Activated T-helper 2 cell treated with anti-CD3 and anti-CD28 coated beads, Interferon-gamma antibody, Interleukin-2, Interleukin-4, amounts not matched to agents 10 μg/mL and 5 μg/mL and 100 μg/mL, durations not matched to agents 14 hours and 24 hours and 36 hours (primary cell): ENCODE data around the gene DISP3. TPM values are rescaled to one million over a fixed set of nuclear protein-coding genes. Genes with fewer than 3 reads are reported as not detected.
A peak's percentile ranks its signal among the peaks of the same experiment; 100 is the strongest.

Experiments used
- DNase-seq: peaks from one replicate; pipeline ENCODE4 v3.0.0; 2021; ENCODE audit warnings: low spot score
- H3K27ac Mint-ChIP-seq: one replicate; pipeline ENCODE4 v1.8.0; 2021; ENCODE audit warnings: mixed read lengths
- H3K27me3 Mint-ChIP-seq: one replicate; pipeline ENCODE4 v1.8.0; 2021; ENCODE audit warnings: low read depth, mixed read lengths
- H3K36me3 Mint-ChIP-seq: one replicate; pipeline ENCODE4 v1.8.0; 2021; ENCODE audit warnings: low read depth, mixed read lengths
- H3K4me1 Mint-ChIP-seq: one replicate; pipeline ENCODE4 v1.8.0; 2021; ENCODE audit warnings: low read depth, mixed read lengths
- H3K4me3 Mint-ChIP-seq: one replicate; pipeline ENCODE4 v1.8.0; 2021; ENCODE audit warnings: low read depth, mild to moderate bottlenecking, moderate library complexity, mixed read lengths
- H3K9me3 Mint-ChIP-seq: one replicate; pipeline ENCODE4 v1.8.0; 2021; ENCODE audit warnings: mixed read lengths
- intact Hi-C: fragments of 100-400 bp; cut with micrococcal nuclease; formaldehyde crosslinking; loops from one replicate; pipeline ENCODE4 v1.15.1; 2023
- total RNA-seq: library from RNA; stranded (reverse); gene quantifications from 2 replicates; pipeline ENCODE4 v1.2.3, GENCODE V29; 2022

DISP3 gene
- total RNA-seq, 1 donor from 2014 or later: 0.23 TPM

GRCh38 chr1:11546456-11546855 is 67.5 kb downstream of the DISP3 start:
- intact Hi-C loops: no loop called here
- Mint-ChIP-seq H3K4me1 (no peaks in the 10 kb centered on the region), H3K4me3 (no peak overlapping the region), H3K27me3 (no peaks in the 10 kb centered on the region), H3K36me3 (no peaks in the 10 kb centered on the region), H3K27ac (no peak overlapping the region), H3K9me3 (no peaks in the 10 kb centered on the region)
- no peak for DNase-seq

GRCh38 chr1:11550664-11551283 is 71.8 kb downstream of the DISP3 start:
- DNase-seq: peak; percentile 47
- Mint-ChIP-seq H3K36me3 (no peaks in the 10 kb centered on the region), H3K27ac (no peak overlapping the region), H3K9me3 (no peaks in the 10 kb centered on the region), H3K4me1 (no peaks in the 10 kb centered on the region), H3K27me3 (no peaks in the 10 kb centered on the region), H3K4me3 (no peak overlapping the region)
- intact Hi-C loops: no loop called here

GRCh38 chr1:11558276-11558675 is 79.3 kb downstream of the DISP3 start:
- H3K4me1 Mint-ChIP-seq: no peaks in the 10 kb centered on the region
- intact Hi-C loops: no loop called here
- H3K36me3 Mint-ChIP-seq: no peaks in the 10 kb centered on the region
- no peak overlapping the region for H3K4me3 Mint-ChIP-seq
- no peak overlapping the region for H3K27ac Mint-ChIP-seq
- H3K9me3 Mint-ChIP-seq: no peaks in the 10 kb centered on the region
- no peak for DNase-seq
- peaks cover 14% of the 10 kb centered on the region for H3K27me3 Mint-ChIP-seq

GRCh38 chr1:11558871-11559590 is 80.1 kb downstream of the DISP3 start:
- intact Hi-C loops: no loop called here
- Mint-ChIP-seq H3K9me3 (no peaks in the 10 kb centered on the region), H3K36me3 (no peaks in the 10 kb centered on the region), H3K27me3 (peaks cover 14% of the 10 kb centered on the region), H3K27ac (no peak overlapping the region), H3K4me1 (no peaks in the 10 kb centered on the region), H3K4me3 (no peak overlapping the region)
- DNase-seq: no peak

- no peak overlapping the region for H3K4me3 Mint-ChIP-seq
- peaks cover 14% of the 10 kb centered on the region for H3K27me3 Mint-ChIP-seq
- H3K9me3 Mint-ChIP-seq: no peaks in the 10 kb centered on the region
Measured at GRCh38 chr1:11559591-11559970, 80.6 kb downstream of the DISP3 start.

GRCh38 chr1:11560061-11560460 is 81.1 kb downstream of the DISP3 start:
- H3K9me3 Mint-ChIP-seq: no peaks in the 10 kb centered on the region
- no peaks in the 10 kb centered on the region for H3K36me3 Mint-ChIP-seq
- DNase-seq: no peak
- H3K27me3 Mint-ChIP-seq: peaks cover 14% of the 10 kb centered on the region
- no peak overlapping the region for H3K4me3 Mint-ChIP-seq
- H3K27ac Mint-ChIP-seq: no peak overlapping the region
- H3K4me1 Mint-ChIP-seq: no peaks in the 10 kb centered on the region
- intact Hi-C loops: no loop called here

More at GRCh38 chr1:11559591-11559970, 80.6 kb downstream of the DISP3 start:
- Mint-ChIP-seq H3K4me1 (no peaks in the 10 kb centered on the region), H3K27ac (no peak overlapping the region), H3K36me3 (no peaks in the 10 kb centered on the region)
- intact Hi-C loops: no loop called here
- DNase-seq: no peak

GRCh38 chr1:11561740-11562139 is 82.8 kb downstream of the DISP3 start:
- H3K27me3 Mint-ChIP-seq: peaks cover 11% of the 10 kb centered on the region
- no peak for DNase-seq
- H3K27ac Mint-ChIP-seq: no peak overlapping the region
- H3K36me3 Mint-ChIP-seq: no peaks in the 10 kb centered on the region
- H3K4me1 Mint-ChIP-seq: no peaks in the 10 kb centered on the region
- intact Hi-C loops: no loop called here
- no peaks in the 10 kb centered on the region for H3K9me3 Mint-ChIP-seq
- no peak overlapping the region for H3K4me3 Mint-ChIP-seq

GRCh38 chr1:11562664-11563063 is 83.7 kb downstream of the DISP3 start:
- no peaks in the 10 kb centered on the region for H3K4me1 Mint-ChIP-seq
- intact Hi-C loops: no loop called here
- peaks cover 10% of the 10 kb centered on the region for H3K27me3 Mint-ChIP-seq
- no peak overlapping the region for H3K27ac Mint-ChIP-seq
- DNase-seq: no peak
- no peak overlapping the region for H3K4me3 Mint-ChIP-seq
- H3K36me3 Mint-ChIP-seq: no peaks in the 10 kb centered on the region
- H3K9me3 Mint-ChIP-seq: no peaks in the 10 kb centered on the region

- H3K36me3 Mint-ChIP-seq: no peaks in the 10 kb centered on the region
- no peaks in the 10 kb centered on the region for H3K4me1 Mint-ChIP-seq
- intact Hi-C loops: no loop called here
- peaks cover 4% of the 10 kb centered on the region for H3K27me3 Mint-ChIP-seq
- no peak for DNase-seq
- no peak overlapping the region for H3K27ac Mint-ChIP-seq
- H3K4me3 Mint-ChIP-seq: no peak overlapping the region
- no peaks in the 10 kb centered on the region for H3K9me3 Mint-ChIP-seq
Measured at GRCh38 chr1:11563560-11564069, 84.7 kb downstream of the DISP3 start.

- no peaks in the 10 kb centered on the region for H3K9me3 Mint-ChIP-seq
Measured at GRCh38 chr1:11564237-11564636, 85.3 kb downstream of the DISP3 start.

GRCh38 chr1:11566042-11566850 is 87.3 kb downstream of the DISP3 start:
- intact Hi-C loops: no loop called here
- Mint-ChIP-seq H3K36me3 (no peaks in the 10 kb centered on the region), H3K4me1 (no peaks in the 10 kb centered on the region), H3K4me3 (no peak overlapping the region), H3K27me3 (no peaks in the 10 kb centered on the region), H3K27ac (no peak overlapping the region), H3K9me3 (no peaks in the 10 kb centered on the region)
- no peak for DNase-seq

More at GRCh38 chr1:11564237-11564636, 85.3 kb downstream of the DISP3 start:
- Mint-ChIP-seq H3K36me3 (no peaks in the 10 kb centered on the region), H3K27me3 (no peaks in the 10 kb centered on the region), H3K4me3 (no peak overlapping the region), H3K4me1 (no peaks in the 10 kb centered on the region), H3K27ac (no peak overlapping the region)
- intact Hi-C loops: no loop called here
- no peak for DNase-seq

GRCh38 chr1:11567244-11568065 is 88.5 kb downstream of the DISP3 start:
- intact Hi-C loops: no loop called here
- Mint-ChIP-seq H3K36me3 (no peaks in the 10 kb centered on the region), H3K4me1 (no peaks in the 10 kb centered on the region), H3K4me3 (no peak overlapping the region), H3K9me3 (no peaks in the 10 kb centered on the region), H3K27me3 (no peaks in the 10 kb centered on the region), H3K27ac (no peak overlapping the region)
- DNase-seq: no peak
